ENCODE results near the gene DPP4.

DNA sequence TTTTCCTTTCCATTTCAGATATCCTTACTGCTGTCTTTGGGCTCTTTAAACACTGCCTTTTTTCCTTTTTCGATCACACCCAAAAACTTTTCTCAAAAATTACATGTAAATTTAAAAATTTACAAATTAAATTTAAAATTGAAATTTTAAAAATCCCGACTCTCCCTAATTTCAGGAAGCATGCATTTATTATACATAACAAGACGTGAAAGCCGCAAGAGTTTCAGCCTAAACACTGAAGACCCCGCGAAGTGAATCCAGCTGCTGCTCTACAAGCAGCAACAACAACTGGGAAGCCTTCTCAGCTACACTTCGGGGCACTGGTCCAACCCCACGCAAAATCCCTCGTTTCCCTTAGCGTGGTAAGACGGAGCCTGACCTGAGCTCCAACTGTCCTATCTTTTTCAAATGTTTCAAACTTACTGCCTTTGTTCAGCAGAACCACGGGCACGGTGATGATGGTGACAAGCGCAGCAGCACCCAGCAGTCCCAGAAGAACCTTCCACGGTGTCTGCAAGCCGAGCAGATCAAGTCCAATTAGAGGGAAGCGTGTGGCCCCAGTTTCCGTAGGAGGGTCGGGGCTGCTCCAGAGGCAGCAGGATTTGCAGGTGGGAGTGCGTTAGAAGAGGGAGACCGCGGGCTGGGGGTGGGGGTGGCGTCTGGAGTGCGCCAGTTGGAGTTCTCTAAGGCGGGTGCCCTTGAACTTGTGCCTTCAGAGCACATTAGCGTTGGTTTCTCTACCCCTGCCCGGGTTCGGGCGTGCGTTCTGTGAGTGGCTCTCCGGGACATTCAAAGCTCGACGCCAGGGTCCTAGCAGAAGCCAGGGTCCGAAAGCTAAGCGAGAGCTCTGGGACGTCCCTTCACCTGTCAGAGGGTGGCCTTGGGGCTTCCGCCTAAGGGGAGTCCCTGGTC lies 783 bp downstream of the DPP4 start:
- TF ChIP-seq, protein P1, sequence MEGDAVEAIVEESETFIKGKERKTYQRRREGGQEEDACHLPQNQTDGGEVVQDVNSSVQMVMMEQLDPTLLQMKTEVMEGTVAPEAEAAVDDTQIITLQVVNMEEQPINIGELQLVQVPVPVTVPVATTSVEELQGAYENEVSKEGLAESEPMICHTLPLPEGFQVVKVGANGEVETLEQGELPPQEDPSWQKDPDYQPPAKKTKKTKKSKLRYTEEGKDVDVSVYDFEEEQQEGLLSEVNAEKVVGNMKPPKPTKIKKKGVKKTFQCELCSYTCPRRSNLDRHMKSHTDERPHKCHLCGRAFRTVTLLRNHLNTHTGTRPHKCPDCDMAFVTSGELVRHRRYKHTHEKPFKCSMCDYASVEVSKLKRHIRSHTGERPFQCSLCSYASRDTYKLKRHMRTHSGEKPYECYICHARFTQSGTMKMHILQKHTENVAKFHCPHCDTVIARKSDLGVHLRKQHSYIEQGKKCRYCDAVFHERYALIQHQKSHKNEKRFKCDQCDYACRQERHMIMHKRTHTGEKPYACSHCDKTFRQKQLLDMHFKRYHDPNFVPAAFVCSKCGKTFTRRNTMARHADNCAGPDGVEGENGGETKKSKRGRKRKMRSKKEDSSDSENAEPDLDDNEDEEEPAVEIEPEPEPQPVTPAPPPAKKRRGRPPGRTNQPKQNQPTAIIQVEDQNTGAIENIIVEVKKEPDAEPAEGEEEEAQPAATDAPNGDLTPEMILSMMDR (IDR thresholded peaks at IDR 0.05) = no peak
- no peak for TF ChIP-seq POLR2AphosphoS5 (IDR thresholded peaks at IDR 0.05)
